Left renal cortex interstitium (tissue), 4 donors: ENCODE measurements around the gene CCPG1. TPM values are rescaled to one million over a fixed set of nuclear protein-coding genes. Genes with fewer than 3 reads are reported as not detected.

Experiments
- DNase-seq, 4 donors: peaks; one replicate each; pipeline ENCODE4 v3.0.0-alpha.2; 2013; ENCODE audit warnings: low read depth in 4 of 4, low spot score in 2 of 4, missing footprints in 1 of 4
- polyA plus RNA-seq, 4 donors: library from polyadenylated mRNA; unstranded; fragments of 120-200 nt; gene quantifications; one replicate each; pipeline ENCODE4 v1.2.1, GENCODE V29; 2013; ENCODE audit not compliant: insufficient read length in 4 of 4

CCPG1 gene
- polyA plus RNA-seq, 4 donors = 45.6 to 61.4 (median 55.4) TPM

DNA sequence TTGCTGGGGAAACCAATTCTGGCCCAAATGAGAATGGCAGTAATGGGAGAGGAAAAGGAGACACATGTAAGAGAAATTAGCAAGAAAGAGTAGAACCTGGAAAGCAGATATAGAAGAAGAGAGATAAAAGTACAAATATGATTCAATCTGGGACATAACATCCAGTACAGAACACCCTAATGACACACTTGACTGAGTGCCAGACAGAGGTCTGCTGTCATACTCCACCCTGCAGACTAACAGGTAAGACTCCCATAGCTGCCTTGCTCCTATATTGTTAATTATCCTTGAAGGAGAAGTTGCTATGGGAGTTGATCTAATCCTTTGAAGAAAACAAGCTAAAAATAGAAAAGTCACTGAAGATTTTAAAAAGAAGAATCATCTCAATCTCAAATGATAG, 21.1 kb downstream of the CCPG1 start:
- no peak for DNase-seq

DNA sequence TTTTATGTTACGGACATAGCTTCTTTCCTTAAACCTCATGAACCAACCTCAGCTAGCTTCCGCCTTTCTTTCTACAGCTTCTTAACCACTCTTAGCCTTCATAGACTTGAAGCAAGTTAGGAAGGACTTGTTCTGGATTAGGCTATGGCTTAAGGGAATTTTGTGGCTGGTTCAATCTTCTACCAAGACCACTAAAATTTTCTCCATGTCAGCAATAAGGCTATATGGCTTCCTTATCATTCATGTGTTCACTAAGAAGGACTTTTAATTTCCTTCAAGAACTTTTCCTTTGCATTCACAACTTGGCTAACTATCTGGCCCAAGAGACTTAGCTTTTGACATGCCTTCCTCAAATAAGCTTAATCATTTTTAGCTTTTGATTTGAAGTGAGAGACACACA, 24.5 kb downstream of the CCPG1 start:
- DNase-seq = no peak

DNA sequence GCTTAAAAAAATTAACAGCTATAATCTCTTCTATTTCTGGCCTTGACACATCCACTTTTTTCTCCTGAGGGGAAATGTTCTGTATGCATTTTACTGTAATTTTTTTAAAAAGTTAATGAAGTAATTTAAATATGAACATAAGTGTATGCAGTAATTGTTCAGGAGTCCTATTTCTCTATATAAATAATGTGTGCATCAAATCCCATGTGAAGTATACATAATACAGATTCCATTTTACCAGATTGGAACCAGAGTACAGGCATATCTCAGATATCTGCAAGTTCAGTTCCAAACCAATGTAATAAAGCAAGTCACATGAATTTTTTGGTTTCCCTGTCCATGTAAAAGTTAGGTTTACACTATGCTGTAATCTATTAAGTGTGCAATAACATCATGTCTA, 26.6 kb downstream of the CCPG1 start:
- no peak for DNase-seq

DNA sequence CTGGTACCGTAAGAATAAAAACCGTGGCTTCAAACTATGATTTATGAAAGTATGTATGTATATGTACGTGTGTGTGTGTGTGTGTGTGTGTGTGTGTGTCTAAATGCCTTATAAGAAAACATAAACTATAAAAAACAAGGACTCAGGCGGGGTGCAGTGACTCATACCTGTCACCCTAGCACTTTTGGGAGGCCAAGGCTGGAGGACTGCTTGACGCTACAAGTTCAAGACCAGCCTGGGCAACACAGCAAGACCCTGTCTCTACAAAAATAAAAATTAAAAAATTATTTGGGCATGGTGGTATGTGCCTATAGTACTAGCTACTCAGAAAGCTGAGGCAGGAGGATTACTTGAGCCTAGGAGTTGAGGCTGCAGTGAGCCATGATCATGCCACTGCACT, 29.1 kb downstream of the CCPG1 start:
- no peak for DNase-seq

DNA sequence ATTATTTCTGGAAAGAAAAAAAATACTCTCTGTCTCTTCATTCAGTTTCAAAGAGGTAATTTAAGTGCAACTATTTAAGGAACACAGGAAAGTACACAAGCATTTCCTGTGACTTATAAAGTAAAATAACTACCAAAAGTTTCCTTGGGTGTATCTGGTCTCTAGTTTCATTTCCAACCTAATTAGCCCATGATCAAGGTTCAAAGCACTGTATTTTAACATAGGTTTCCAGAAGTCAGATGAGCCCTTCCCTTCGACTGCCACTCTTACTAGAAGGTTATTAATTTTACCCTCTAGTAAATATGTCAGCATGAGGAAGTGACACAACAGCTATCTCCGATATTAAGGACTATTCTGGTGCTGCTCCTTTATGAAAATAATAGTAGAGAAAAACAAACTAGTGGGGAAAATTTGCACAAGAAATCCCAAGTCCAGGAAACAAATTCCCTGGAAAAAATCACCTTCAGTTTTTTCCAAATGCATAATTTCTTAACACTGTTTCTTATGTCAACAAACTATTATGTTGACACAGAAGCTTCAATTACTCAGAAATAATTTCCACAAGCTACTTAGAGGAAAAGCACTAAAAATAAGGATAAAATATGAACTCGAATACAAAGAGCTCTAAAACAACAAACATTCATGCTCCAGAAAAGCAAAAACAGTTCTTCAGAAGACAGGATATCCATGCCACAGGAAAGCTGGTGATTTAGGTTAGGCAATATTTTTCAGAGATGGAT, 35.3 kb downstream of the CCPG1 start:
- DNase-seq = no peak

DNA sequence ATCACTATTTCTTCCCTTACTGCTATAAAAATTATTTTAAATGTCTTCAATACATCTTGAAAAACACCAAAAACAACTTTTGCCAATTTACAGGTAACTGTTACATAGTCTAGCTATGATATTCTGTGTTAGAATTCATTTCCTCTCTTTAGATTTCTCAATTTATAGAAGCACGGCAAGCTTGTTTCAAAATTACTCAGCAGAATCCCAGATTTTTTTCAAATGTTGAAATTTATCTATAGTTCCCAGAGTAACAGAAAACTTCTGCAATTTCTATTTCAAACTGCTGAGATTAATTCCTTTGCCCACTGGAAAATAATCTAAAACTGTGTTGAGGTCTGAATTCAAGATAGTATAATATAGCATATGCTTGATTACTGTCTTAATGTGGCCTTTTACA, 41.2 kb downstream of the CCPG1 start:
- DNase-seq = no peak

DNA sequence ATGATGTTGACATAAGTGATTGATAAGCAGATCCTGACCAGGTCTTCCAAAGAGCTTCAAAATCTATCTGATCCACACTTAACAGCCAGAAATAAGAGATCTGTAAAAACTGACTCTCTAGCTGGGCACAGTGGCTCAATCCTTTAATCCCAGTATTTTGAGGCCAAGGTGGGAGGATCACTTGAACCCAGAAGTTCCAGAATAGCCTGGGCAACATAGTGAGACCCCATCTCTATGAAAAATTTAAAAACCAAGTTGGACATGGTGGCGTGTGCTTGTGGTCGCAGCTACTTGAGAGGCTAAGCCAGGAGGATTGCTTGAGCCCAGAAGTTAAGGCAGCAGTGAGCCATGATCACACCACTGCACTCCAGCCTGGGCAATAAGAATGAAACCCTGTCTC, 45.5 kb downstream of the CCPG1 start:
- DNase-seq = no peak

DNA sequence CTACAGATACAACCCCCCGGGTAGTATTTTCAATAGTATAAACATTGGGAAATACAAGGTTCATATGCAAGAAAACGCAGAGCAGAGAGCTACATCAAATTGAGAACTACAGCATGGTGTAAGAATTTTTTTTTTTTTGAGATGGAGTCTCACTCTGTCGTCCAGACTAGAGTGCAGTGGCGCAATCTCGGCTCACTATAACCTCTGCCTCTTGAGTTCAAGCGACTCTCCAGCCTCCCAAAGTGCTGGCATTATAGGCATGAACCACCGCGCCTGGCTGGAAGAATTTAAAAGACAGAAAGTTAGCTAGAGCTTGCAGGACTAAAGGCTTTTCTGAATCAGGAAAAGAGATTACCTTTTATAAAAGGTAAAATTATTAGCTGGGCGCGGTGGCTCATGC, 47.1 kb downstream of the CCPG1 start:
- DNase-seq = no peak

DNA sequence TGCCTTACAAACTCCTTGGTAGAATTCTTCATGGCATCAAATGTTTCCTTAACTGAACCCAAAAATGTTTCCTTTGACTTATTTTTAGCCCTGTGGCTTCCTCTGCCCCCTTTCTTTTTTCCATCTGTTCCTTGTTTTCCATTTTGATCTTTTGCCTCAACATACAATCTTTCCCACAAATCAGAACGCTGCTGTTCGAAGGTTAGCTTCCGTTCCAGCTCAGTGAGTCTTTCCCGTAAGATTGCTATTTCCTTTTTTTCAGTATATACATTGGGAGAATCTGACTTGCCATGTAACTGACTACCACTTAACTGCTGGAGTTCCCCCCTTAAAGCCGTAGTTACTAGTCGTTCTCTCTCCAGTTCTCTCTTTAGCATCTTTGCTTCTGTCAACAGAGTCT, 47.9 kb downstream of the CCPG1 start:
- no peak for DNase-seq

DNA sequence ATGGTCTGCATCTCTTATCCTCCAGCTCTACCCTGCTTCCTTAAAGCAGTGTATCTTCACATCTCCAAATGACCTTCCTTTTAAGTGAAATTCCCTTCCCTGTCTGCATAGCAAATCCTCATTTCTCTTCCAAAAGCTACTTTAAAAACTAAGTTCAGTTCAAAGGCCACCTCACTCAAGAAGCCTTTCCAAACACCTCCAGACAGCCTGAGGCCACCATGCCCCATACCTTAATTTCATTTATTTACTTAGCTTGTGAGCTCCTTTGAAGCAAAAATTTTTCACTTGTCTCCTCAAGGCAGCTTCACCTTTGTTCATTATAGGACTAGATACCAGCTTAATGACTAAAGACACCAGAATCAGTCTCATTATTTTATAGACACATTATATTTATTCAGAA, 49.7 kb downstream of the CCPG1 start:
- no peak for DNase-seq

DNA sequence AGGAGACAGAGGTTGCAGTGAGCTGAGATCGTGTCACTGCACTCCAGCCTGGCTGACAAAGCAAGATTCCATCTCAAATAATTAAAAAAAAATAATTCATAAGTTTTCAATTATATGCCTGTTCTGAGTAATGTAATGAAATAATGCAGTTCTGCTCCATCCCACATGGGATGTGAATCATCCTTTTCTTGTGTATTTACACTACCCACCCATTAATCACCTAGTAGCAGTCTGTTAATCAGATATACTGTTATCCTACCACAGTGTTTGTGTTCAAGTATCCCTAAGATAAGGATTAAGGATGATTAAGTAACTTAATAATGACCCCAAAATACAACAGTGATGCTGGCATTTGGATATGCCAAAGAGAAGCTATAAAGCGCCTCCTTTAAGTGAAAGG, 50.4 kb downstream of the CCPG1 start:
- no peak for DNase-seq

DNA sequence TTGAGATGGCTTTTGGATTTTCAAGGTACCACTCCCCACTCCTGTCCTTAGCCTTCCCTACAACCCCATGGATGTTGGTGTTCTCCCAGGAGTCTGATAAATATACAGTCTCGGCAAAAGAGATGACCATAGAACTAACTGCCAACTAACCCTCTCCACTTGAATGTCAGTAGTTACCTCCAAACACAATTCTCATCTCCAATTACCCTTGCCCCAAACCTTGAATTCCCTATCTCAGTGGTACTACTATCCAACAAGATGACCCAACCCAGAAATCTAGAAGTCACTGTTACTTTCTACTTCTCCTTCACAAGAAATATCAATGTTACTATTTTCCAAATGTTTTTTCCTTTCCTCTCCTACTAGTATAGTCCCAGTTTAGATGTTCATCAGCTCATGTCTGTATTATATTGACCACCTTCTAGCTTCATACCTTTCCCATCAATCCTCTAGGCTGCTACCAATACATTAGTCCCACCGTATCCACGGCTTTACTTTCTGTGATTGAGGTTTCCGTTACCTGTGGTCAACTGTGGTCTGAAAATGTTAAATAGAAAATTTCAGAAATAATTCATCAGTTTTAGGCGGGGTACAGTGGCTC, 51.1 kb downstream of the CCPG1 start:
- DNase-seq = no peak

DNA sequence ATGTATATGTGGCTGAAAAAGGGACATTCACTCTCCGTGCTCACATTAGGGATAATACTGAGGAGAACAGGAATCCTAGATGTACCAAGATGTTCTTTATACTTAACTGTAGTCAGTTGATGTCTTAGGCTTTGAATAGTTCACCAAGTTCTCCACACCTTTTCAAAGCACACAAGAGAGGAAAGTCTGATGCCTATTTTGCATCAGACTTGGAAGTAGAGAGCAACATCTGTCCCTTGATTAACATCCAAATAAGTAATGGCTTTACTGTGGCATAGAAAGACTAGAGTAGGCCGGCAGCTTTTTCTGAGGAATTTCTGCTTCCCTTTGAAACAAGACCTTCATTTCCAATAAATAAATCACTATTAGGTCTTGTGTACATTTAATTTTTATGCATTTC, 55.1 kb downstream of the CCPG1 start:
- no peak for DNase-seq

DNA sequence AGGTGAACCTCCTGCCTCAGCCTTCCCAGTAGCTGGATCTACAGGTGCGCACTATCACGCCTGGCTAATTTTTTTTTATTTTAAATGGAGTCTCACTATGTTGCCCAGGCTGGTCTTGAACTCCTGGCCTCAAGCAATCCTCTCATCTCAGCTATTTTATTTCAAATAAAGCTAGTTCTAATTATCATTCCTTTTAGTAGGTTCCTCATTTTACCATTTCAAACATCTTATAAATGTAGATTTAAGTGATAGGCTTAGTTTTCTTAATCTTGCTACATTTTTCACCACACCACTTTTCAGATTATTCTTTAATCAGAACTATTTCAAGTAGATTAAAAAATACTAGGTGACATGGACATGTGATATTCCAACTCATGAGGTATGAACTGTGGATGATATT, 58.9 kb downstream of the CCPG1 start:
- DNase-seq = no peak

DNA sequence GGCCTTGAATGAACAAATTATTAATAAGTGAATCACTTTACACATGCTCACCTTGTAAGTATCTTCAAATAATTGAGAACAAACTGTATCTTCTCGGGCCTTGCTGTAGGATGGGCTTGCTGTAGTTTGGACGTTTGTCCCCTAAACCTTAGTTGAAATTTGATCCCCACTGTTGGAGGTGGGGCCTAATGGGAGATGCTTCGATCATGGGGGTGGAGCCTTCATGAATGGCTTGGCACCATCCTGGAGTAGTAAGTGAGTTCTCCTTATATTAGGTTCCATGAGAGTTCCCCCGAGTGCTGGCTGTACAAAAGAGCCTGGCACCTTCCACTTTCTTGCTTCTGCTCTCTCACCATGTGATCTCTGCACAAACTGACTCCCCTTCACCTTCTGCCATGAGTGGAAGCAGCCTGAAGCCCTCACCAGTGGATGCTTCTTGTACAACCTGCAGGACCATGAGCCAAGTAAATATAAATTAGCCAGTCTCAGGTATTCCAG, 59.8 kb downstream of the CCPG1 start:
- DNase-seq = no peak

DNA sequence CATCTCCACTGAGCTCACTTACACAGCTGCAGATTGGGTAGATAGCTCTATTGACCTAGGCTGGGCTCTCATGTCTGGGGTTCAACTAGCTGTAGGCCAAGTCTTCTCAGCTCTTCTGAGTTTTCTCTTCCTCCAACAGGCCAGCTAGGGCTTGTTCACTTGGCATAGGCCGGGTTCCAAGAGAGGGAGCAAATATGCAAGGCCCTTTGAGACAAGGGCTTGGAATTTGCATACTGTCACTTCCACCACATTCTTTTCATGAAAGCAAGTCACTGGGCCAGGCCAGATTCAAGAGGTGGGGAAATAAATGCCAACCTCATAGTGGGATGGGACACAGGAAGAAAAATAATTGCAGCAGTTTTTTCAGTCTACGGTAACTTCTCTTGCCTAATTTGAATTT, 64.0 kb downstream of the CCPG1 start:
- DNase-seq = no peak

DNA sequence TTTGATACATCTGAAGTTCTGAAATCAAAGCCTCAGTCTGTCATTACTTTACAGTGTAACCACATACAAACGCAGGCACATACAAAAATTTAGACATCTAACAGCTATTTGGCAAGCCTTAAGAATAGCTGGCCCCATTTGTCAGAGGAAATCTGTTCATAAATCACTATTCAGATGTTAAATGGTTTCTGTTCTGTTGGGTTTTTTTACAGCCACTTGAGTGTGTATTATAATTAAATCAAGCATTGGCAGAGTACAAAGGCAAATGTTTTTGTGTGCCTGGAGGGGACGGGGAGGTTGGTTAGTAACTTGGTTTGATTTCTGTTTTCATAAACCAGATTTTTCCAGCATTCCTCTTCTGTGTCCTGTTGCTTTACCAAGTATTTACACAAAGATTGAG, 65.0 kb downstream of the CCPG1 start:
- no peak for DNase-seq

DNA sequence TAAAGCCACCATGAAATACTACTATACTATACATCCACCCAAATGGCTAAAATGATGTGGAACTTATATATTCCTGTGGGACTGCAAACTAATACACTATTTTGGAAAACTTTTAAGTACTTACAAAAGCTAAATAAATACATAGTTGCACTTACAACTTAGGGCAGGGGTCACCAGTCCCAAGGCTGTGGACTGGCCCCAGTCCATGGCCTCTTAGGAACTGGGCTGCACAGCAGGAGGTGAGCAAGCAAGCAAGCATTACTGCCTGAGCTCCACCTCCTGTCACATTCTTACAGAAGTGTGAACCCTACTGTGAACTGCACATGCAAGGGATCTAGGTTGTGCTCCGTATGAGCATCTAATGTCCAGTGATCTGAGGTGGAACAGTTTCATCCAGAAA, 71.0 kb downstream of the CCPG1 start:
- no peak for DNase-seq

DNA sequence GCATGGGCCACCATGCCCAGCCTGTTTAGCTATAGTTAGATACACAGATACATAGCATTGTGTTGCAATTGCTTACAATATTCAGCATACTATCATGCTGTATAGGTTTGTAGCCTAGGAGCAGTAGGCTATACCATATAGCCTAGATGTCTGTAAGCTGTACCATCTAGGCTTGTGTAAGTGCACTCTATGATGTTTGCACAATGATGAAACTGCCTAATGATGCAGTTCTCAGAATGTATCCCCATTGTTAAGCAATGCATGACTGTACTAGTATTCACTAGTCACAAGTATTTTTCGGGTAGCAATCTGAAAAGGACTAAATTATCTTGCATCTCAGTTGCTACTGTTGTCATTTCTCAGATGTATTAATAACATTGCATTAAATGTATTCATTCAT, 73.2 kb downstream of the CCPG1 start:
- no peak for DNase-seq

DNA sequence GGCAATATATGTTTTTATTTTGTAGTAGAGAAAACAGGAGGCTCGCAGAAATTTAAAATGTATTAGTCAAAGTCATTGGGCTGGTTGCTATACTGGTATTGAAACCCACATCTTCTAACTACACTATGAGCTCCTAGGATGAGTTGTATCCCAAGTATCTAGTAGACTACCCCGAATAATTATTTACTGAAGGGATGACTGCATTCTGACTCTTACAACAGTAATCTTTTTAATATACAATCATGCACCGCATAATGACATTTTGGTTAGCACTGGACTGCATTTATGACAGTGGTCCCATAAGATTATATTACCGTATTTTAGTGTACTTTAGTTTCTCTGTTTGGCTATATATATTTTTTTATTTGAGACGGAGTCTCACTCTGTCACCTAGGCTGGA, 73.8 kb downstream of the CCPG1 start:
- DNase-seq = no peak

DNA sequence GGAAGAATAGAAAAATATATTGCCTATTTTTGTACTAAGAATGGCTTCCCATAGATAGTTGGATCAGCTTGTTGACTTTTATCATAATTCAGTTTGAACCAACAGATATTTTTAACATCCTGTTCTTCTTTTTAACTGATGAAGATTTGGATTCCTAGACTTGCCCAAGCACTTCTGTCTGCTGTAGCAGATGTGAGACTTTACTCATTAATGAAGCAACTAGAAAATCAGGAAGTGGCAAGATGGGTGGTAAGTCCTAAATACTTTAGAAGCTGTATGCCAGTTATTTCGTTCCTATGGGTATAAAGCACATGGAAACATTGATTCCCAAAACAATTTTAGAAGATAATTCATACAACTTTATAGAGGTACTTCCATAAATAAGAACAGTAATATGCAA, 80.8 kb downstream of the CCPG1 start:
- DNase-seq = no peak

DNA sequence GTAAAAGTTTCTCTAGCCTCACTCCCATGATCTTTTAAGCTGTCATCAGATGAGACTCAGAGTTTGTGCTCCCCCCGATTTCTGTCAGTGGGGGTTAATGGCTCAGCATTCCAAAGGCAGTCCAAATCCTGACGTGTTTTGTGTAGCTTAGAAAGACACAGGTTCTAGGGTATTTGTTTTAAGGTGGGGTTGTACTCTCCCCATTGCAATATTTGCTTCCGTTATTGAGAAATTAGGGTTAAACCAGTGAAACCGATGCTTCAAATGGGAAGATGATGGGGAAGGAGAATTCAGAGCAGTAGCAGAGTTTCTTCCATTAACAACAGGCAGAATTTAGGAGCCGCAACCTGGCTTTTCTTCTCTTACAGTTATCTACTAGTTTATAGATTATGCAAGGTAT, 85.7 kb downstream of the CCPG1 start:
- DNase-seq = no peak

DNA sequence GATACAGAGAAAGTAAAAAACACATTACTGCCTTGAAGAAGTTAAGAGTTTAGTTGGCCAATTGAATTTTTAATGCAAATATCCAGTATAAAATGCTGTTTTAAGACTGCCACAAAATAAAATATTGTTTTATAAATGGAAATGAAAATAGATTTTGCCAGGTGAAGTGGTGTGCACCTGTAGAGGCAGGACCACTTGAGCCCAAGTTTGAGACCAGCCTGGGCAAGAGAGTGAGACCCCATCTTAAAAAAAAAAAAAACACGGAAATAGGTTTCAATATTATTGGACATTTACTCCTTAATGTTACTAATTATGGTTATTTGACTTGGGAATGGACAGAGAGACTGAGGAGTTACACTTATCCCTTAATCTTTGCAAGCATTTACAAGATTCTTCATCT, 87.2 kb downstream of the CCPG1 start:
- no peak for DNase-seq
